ENCODE data around the gene EMID1.

DNA sequence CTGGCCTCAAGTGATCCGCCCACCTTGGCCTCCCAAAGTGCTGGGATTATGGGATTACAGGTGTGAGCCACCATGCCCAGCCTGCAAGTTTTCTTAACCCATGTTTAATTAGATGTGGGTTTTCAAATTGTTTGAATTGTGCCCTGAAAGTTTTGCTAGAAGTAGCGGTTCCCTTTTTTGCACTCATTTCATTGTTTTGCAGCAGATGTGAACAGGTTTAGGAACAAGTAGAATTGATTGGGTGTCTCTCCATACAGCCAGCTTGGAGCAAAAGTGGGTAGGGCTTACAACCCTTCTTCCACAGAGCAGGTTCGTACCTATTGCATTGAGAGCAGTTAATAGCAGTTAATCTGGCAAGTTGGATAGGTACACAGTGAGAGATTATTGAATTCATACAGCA, 78.5 kb downstream of the EMID1 start:
- TF ChIP-seq CTCF (IDR thresholded peaks at IDR 0.05 in 4 of 5, conservative IDR thresholded peaks at IDR 0.05 in 1 of 5) (no peak), POLR2A (IDR thresholded peaks at IDR 0.05) (no peak)
